K562 (cell line): ENCODE results near the gene DVL3. TPM values are rescaled to one million over a fixed set of nuclear protein-coding genes. Genes with fewer than 3 reads are reported as not detected.

Source experiments
- ARID2 ChIP-seq: fragments of 450-650 bp; IDR thresholded peaks from 2 replicates; pipeline ENCODE4 v1.6.1; 2017; ENCODE audit warnings: antibody characterized with exemption, mild to moderate bottlenecking
- CBX5 ChIP-seq: IDR thresholded peaks from 2 replicates; pipeline ENCODE4 v1.6.1; 2014; ENCODE audit warnings: low read depth, borderline replicate concordance
- CEBPG ChIP-seq, 3 experiments: fragments of 200-800 bp in 1 of 3; sonication (Bioruptor generic) in 1 of 3; sonication (generic) in 1 of 3; formaldehyde crosslinking in 1 of 3; IDR thresholded peaks in 2 of 3; conservative IDR thresholded peaks in 1 of 3; 2 replicates each; pipeline versions ENCODE4 v1.6.1 to v1.8.0; 2016 to 2022; ENCODE audit warnings: missing compliant biosample characterization in 2 of 3, missing genetic modification characterization in 2 of 3, mild to moderate bottlenecking in 1 of 3, missing genetic modification reagents in 1 of 3
- CHD1 ChIP-seq: fragments of 200-600 bp; sonication (generic); IDR thresholded peaks from one replicate; pipeline ENCODE4 v1.6.1; 2012; ENCODE audit warnings: mild to moderate bottlenecking, moderate library complexity, low read length, inconsistent platforms
- DDX20 ChIP-seq: fragments of 450-650 bp; IDR thresholded peaks from 2 replicates; pipeline ENCODE4 v1.6.1; 2016; ENCODE audit warnings: missing genetic modification characterization, low read depth, mild to moderate bottlenecking, missing compliant biosample characterization, moderate library complexity
- EZH2 ChIP-seq: IDR thresholded peaks from 2 replicates; pipeline ENCODE4 v1.6.1; 2012; ENCODE audit warnings: low read depth, mild to moderate bottlenecking, inconsistent platforms, low read length, borderline replicate concordance
- GTF2F1 ChIP-seq: IDR thresholded peaks from 2 replicates; pipeline ENCODE4 v1.6.1; 2011; ENCODE audit warnings: low read depth, low read length, improper control_type of control experiment
- HDGF ChIP-seq: fragments of 450-650 bp; IDR thresholded peaks from 2 replicates; pipeline ENCODE4 v1.6.1; 2016
- NFIC ChIP-seq: fragments of 450-650 bp; IDR thresholded peaks from 2 replicates; pipeline ENCODE4 v1.6.1; 2017; ENCODE audit warnings: mild to moderate bottlenecking, inconsistent platforms
- NR1H2 ChIP-seq: sonication (generic); formaldehyde crosslinking; IDR thresholded peaks from 2 replicates; pipeline ENCODE4 v1.4.0; 2020; ENCODE audit warnings: mild to moderate bottlenecking, missing genetic modification reagents
- PHB ChIP-seq: fragments of 250-450 bp; sonication (Bioruptor Pico); IDR thresholded peaks from 2 replicates; pipeline ENCODE4 v1.5.0; 2021
- SAFB ChIP-seq: fragments of 200-400 bp; formaldehyde crosslinking; IDR thresholded peaks from 2 replicates; pipeline ENCODE4 v1.6.1; 2017; ENCODE audit warnings: low read depth, low read length, borderline replicate concordance
- polyA plus RNA-seq, 8 experiments: library from polyadenylated mRNA; depleted of rRNA in 4 of 8; stranded (reverse) in 5 of 8; unstranded in 3 of 8; fragments of >200 nt; fragmentation: Nextera tagmentation in 2 of 8; fragmentation: Illumina TruSeq in 1 of 8; extraction: Ambion mirVana in 2 of 8; extraction: Trizol in 1 of 8; gene quantifications; 2 replicates each; pipeline versions ENCODE4 v1.2.1 to v1.2.3, GENCODE V29; 2011 to 2014; ENCODE audit warnings: inconsistent platforms in 1 of 8, missing spikeins in 1 of 8
- total RNA-seq, 7 experiments: library from RNA; depleted of rRNA in 6 of 7; stranded (reverse); fragments of >200 nt in 6 of 7; fragmentation: Illumina TruSeq in 2 of 7; extraction: Trizol in 2 of 7; gene quantifications; 2 replicates each; pipeline versions ENCODE4 v1.2.1 to v1.2.3, GENCODE V29; 2011 to 2021; ENCODE audit warnings: low replicate concordance in 1 of 7
- TF ChIP-seq, protein P1 (sequence below): sonication (generic); IDR thresholded peaks from 2 replicates; pipeline ENCODE4 v1.6.1; 2016
- TF ChIP-seq, protein P2 (sequence below): fragments of 250-450 bp; sonication (Bioruptor Pico); IDR thresholded peaks from 2 replicates; pipeline ENCODE4 v1.8.0; 2022; ENCODE audit warnings: moderate library complexity, mild to moderate bottlenecking, inconsistent platforms
- TF ChIP-seq, protein P3 (sequence below), 2 experiments: fragments of 200-800 bp in 1 of 2; sonication (Bioruptor generic) in 1 of 2; sonication (generic) in 1 of 2; formaldehyde crosslinking in 1 of 2; IDR thresholded peaks in 1 of 2; conservative IDR thresholded peaks in 1 of 2; 2 replicates each; pipeline versions ENCODE4 v1.5.0 to v1.6.1; 2016 to 2020; ENCODE audit warnings: missing compliant biosample characterization in 1 of 2, missing genetic modification characterization in 1 of 2, missing genetic modification reagents in 1 of 2
- TF ChIP-seq, protein P4 (sequence below): fragments of 250-450 bp; sonication (Bioruptor Pico); IDR thresholded peaks from 2 replicates; pipeline ENCODE4 v1.5.0; 2020; ENCODE audit warnings: mild to moderate bottlenecking
- TF ChIP-seq, protein P5 (sequence below): fragments of 450-650 bp; formaldehyde crosslinking; IDR thresholded peaks from 2 replicates; pipeline ENCODE4 v1.4.0; 2022; ENCODE audit warnings: missing genetic modification characterization
- TF ChIP-seq, protein P6 (sequence below): sonication (generic); formaldehyde crosslinking; IDR thresholded peaks from 2 replicates; pipeline ENCODE4 v1.8.1; 2023; ENCODE audit warnings: mild to moderate bottlenecking, missing genetic modification reagents

The DVL3 gene
- total and polyA plus RNA-seq, 9 of the 15 experiments (the other 6 are each of a cell fraction or from before 2014, with no cell fraction given), result 3.1 to 57.9 (median 20.1) TPM

DNA sequence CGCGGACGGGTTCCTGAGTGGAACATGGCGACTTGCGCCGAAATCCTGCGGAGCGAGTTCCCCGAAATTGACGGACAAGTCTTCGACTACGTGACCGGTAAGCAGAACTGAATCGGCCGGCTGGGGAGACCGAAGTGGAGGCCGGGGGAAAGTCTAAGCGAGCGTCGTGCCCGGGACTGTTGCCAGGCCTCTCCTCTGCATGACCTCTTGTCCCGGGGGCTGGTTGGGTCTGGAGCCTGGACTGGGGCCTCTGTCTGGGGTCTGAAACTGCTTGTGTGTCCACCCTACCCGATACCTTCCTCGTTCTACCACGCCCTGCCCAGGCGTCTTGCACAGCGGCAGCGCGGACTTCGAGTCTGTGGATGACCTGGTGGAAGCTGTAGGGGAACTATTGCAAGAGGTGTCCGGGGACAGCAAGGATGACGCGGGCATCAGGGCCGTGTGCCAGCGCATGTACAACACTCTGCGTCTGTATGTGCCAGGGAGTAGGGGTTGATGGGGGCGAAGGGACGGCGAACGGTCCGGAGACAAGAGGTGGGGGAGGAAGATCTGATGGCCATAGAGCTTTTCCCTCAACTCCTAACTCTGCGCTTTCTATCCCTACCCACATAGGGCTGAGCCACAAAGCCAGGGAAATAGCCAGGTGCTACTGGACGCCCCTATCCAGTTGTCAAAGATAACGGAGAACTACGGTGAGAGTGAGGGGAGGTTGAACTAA lies 31.2 kb downstream of the DVL3 start, which contains the start of gene ABCF3 (continued):
- TF ChIP-seq, protein P1, sequence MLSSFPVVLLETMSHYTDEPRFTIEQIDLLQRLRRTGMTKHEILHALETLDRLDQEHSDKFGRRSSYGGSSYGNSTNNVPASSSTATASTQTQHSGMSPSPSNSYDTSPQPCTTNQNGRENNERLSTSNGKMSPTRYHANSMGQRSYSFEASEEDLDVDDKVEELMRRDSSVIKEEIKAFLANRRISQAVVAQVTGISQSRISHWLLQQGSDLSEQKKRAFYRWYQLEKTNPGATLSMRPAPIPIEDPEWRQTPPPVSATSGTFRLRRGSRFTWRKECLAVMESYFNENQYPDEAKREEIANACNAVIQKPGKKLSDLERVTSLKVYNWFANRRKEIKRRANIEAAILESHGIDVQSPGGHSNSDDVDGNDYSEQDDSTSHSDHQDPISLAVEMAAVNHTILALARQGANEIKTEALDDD, result no peak
- no peak for TF ChIP-seq GTF2F1
- TF ChIP-seq, protein P2, sequence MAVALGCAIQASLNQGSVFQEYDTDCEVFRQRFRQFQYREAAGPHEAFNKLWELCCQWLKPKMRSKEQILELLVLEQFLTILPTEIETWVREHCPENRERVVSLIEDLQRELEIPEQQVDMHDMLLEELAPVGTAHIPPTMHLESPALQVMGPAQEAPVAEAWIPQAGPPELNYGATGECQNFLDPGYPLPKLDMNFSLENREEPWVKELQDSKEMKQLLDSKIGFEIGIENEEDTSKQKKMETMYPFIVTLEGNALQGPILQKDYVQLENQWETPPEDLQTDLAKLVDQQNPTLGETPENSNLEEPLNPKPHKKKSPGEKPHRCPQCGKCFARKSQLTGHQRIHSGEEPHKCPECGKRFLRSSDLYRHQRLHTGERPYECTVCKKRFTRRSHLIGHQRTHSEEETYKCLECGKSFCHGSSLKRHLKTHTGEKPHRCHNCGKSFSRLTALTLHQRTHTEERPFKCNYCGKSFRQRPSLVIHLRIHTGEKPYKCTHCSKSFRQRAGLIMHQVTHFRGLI (CRISPR knock-in tag), result no peak
- no peak; the same call in 1 of the 2 replicates for TF ChIP-seq ARID2
- no peak for TF ChIP-seq EZH2
- no peak for TF ChIP-seq DDX20 (tag)
- TF ChIP-seq, protein P3, sequence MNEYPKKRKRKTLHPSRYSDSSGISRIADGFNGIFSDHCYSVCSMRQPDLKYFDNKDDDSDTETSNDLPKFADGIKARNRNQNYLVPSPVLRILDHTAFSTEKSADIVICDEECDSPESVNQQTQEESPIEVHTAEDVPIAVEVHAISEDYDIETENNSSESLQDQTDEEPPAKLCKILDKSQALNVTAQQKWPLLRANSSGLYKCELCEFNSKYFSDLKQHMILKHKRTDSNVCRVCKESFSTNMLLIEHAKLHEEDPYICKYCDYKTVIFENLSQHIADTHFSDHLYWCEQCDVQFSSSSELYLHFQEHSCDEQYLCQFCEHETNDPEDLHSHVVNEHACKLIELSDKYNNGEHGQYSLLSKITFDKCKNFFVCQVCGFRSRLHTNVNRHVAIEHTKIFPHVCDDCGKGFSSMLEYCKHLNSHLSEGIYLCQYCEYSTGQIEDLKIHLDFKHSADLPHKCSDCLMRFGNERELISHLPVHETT (CRISPR knock-in tag; conservative IDR thresholded peaks at IDR 0.05 in 1 of 2, IDR thresholded peaks at IDR 0.05 in 1 of 2), result no peak; a peak in 1 of 4 replicates
- 0 out of 2 replicates have a peak, but pooled peaks have one; percentile 36 for TF ChIP-seq PHB (CRISPR knock-in tag)
- no peak for TF ChIP-seq SAFB
- TF ChIP-seq HDGF, result no peak
- TF ChIP-seq, protein P4, sequence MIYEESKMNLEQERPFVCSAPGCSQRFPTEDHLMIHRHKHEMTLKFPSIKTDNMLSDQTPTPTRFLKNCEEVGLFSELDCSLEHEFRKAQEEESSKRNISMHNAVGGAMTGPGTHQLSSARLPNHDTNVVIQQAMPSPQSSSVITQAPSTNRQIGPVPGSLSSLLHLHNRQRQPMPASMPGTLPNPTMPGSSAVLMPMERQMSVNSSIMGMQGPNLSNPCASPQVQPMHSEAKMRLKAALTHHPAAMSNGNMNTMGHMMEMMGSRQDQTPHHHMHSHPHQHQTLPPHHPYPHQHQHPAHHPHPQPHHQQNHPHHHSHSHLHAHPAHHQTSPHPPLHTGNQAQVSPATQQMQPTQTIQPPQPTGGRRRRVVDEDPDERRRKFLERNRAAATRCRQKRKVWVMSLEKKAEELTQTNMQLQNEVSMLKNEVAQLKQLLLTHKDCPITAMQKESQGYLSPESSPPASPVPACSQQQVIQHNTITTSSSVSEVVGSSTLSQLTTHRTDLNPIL (CRISPR knock-in tag), result no peak
- peak; percentile 19 for TF ChIP-seq NFIC
- peak; percentile 45 for TF ChIP-seq CHD1
- TF ChIP-seq NR1H2 (CRISPR knock-in tag), result no peak
- TF ChIP-seq, protein P5, sequence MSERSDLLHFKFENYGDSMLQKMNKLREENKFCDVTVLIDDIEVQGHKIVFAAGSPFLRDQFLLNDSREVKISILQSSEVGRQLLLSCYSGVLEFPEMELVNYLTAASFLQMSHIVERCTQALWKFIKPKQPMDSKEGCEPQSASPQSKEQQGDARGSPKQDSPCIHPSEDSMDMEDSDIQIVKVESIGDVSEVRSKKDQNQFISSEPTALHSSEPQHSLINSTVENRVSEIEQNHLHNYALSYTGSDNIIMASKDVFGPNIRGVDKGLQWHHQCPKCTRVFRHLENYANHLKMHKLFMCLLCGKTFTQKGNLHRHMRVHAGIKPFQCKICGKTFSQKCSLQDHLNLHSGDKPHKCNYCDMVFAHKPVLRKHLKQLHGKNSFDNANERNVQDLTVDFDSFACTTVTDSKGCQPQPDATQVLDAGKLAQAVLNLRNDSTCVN (CRISPR knock-in tag), result 0 out of 2 replicates have a peak, but pooled peaks have one; percentile 49
- TF ChIP-seq CBX5, result no peak
- TF ChIP-seq CEBPG (CRISPR knock-in tag; IDR thresholded peaks at IDR 0.05), result peak; percentile 70; the same call in 1 of the 2 replicates
- no peak for TF ChIP-seq CEBPG (tag; conservative IDR thresholded peaks at IDR 0.05 in 1 of 2, IDR thresholded peaks at IDR 0.05 in 1 of 2)
- TF ChIP-seq, protein P6, sequence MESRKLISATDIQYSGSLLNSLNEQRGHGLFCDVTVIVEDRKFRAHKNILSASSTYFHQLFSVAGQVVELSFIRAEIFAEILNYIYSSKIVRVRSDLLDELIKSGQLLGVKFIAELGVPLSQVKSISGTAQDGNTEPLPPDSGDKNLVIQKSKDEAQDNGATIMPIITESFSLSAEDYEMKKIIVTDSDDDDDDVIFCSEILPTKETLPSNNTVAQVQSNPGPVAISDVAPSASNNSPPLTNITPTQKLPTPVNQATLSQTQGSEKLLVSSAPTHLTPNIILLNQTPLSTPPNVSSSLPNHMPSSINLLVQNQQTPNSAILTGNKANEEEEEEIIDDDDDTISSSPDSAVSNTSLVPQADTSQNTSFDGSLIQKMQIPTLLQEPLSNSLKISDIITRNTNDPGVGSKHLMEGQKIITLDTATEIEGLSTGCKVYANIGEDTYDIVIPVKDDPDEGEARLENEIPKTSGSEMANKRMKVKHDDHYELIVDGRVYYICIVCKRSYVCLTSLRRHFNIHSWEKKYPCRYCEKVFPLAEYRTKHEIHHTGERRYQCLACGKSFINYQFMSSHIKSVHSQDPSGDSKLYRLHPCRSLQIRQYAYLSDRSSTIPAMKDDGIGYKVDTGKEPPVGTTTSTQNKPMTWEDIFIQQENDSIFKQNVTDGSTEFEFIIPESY (CRISPR knock-in tag), result peak; percentile 45; the same call in 1 of the 2 replicates
